ENCODE results near the gene GTSE1.

The GTSE1 gene

GRCh38 chr22:46359362-46359761 lies 62.7 kb downstream of the GTSE1 start:
- no peak for ATAC-seq

GRCh38 chr22:46360097-46360496 lies 63.4 kb downstream of the GTSE1 start:
- TF ChIP-seq ZFP3 (CRISPR knock-in tag; IDR thresholded peaks at IDR 0.05) (no peak), PPARA (CRISPR knock-in tag; IDR thresholded peaks at IDR 0.05; ENCODE audit: borderline replicate concordance) (no peak)
- TF ChIP-seq, protein P1, sequence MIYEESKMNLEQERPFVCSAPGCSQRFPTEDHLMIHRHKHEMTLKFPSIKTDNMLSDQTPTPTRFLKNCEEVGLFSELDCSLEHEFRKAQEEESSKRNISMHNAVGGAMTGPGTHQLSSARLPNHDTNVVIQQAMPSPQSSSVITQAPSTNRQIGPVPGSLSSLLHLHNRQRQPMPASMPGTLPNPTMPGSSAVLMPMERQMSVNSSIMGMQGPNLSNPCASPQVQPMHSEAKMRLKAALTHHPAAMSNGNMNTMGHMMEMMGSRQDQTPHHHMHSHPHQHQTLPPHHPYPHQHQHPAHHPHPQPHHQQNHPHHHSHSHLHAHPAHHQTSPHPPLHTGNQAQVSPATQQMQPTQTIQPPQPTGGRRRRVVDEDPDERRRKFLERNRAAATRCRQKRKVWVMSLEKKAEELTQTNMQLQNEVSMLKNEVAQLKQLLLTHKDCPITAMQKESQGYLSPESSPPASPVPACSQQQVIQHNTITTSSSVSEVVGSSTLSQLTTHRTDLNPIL (CRISPR knock-in tag; IDR thresholded peaks at IDR 0.05; ENCODE audit: low read depth): no peak
- no peak for ATAC-seq

More at GRCh38 chr22:46359362-46359761, 62.7 kb downstream of the GTSE1 start:
- no peak for TF ChIP-seq ZNF8 (CRISPR knock-in tag; IDR thresholded peaks at IDR 0.05)
- no peak for TF ChIP-seq ZFP30 (CRISPR knock-in tag; IDR thresholded peaks at IDR 0.05)
- no peak for TF ChIP-seq ZNF70 (CRISPR knock-in tag; IDR thresholded peaks at IDR 0.05)
- TF ChIP-seq TSHZ2 (CRISPR knock-in tag; IDR thresholded peaks at IDR 0.05): no peak
- TF ChIP-seq SNAI2 (CRISPR knock-in tag; IDR thresholded peaks at IDR 0.05): no peak
- no peak for TF ChIP-seq GLIS3 (CRISPR knock-in tag; IDR thresholded peaks at IDR 0.05)
- TF ChIP-seq POU6F1 (CRISPR knock-in tag; IDR thresholded peaks at IDR 0.05; ENCODE audit: borderline replicate concordance, low read depth): no peak
- no peak for TF ChIP-seq ZC3H10 (CRISPR knock-in tag; IDR thresholded peaks at IDR 0.05)
- TF ChIP-seq, protein P1 (CRISPR knock-in tag; IDR thresholded peaks at IDR 0.05; ENCODE audit: low read depth): no peak
- TF ChIP-seq CSRNP3 (CRISPR knock-in tag; IDR thresholded peaks at IDR 0.05): no peak

GRCh38 chr22:46360891-46361290 lies 64.2 kb downstream of the GTSE1 start:
- no peak for TF ChIP-seq ISL1 (CRISPR knock-in tag; IDR thresholded peaks at IDR 0.05)
- no peak for ATAC-seq

DNA sequence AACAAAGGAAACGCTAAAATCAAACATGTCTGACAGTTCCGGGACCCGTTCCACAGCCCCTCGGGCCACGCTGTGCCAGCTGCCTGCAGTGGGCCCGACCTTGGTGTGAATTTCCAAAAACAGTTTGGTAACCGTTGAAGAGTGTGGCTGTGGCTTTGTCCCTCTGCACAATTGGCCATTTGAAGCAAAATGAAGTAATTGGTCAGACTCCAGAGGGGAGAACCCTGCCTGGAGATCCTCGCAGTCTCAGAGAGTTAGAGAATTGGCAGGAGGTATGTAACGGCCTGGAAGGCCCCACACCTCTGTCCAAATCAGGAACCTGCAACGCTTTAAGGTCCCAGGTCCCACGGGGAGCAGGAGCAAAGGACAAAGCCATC lies 65.1 kb downstream of the GTSE1 start:
- TF ChIP-seq ESRRG (CRISPR knock-in tag; IDR thresholded peaks at IDR 0.05): no peak
- TF ChIP-seq TOX (CRISPR knock-in tag; IDR thresholded peaks at IDR 0.05; ENCODE audit: borderline replicate concordance): no peak
- TF ChIP-seq CSDC2 (CRISPR knock-in tag; IDR thresholded peaks at IDR 0.05): no peak
- TF ChIP-seq RARB (CRISPR knock-in tag; IDR thresholded peaks at IDR 0.05): no peak
- no peak for TF ChIP-seq ISL1 (CRISPR knock-in tag; IDR thresholded peaks at IDR 0.05)
- TF ChIP-seq TSHZ2 (CRISPR knock-in tag; IDR thresholded peaks at IDR 0.05): no peak
- TF ChIP-seq OSR1 (CRISPR knock-in tag; IDR thresholded peaks at IDR 0.05): no peak
- TF ChIP-seq TCF4 (CRISPR knock-in tag; IDR thresholded peaks at IDR 0.05; ENCODE audit: borderline replicate concordance): no peak
- TF ChIP-seq SNAI2 (CRISPR knock-in tag; IDR thresholded peaks at IDR 0.05): no peak
- TF ChIP-seq ZC3H10 (CRISPR knock-in tag; IDR thresholded peaks at IDR 0.05): no peak
- no peak for TF ChIP-seq ZNF8 (CRISPR knock-in tag; IDR thresholded peaks at IDR 0.05)
- no peak for TF ChIP-seq CSRNP3 (CRISPR knock-in tag; IDR thresholded peaks at IDR 0.05)
- TF ChIP-seq, protein P1 (CRISPR knock-in tag; IDR thresholded peaks at IDR 0.05; ENCODE audit: low read depth): no peak
- TF ChIP-seq ZFP3 (CRISPR knock-in tag; IDR thresholded peaks at IDR 0.05): no peak
- no peak for TF ChIP-seq BACH2 (CRISPR knock-in tag; IDR thresholded peaks at IDR 0.05; ENCODE audit: borderline replicate concordance)
- TF ChIP-seq PPARA (CRISPR knock-in tag; IDR thresholded peaks at IDR 0.05; ENCODE audit: borderline replicate concordance): no peak
- no peak for ATAC-seq

Measured in SK-N-SH treated with all-trans-retinoic acid at 6 μM for 48 hours (cell line).